Activated CD8-positive, alpha-beta memory T cell treated with anti-CD3 and anti-CD28 coated beads for 36 hours (primary cell): ENCODE measurements around the gene FAM177B. TPM values are rescaled to one million over a fixed set of nuclear protein-coding genes. Genes with fewer than 3 reads are reported as not detected.

ENCODE experiments used
- CTCF ChIA-PET: fragments of 350-600 bp; sonication (Branson Sonifier 250); formaldehyde crosslinking; loops from one replicate; lab custom pipeline; 2021; ENCODE audit warnings: antibody characterized with exemption; lab: Charles Lee
- POLR2A ChIA-PET: fragments of 350-600 bp; sonication (Branson Sonifier 250); formaldehyde crosslinking; loops from one replicate; lab custom pipeline; 2021; ENCODE audit warnings: antibody characterized with exemption; lab: Charles Lee
- total RNA-seq, 2 experiments: library from RNA; stranded (reverse); gene quantifications; one replicate each; pipeline ENCODE4 v1.2.3, GENCODE V29; 2021

Gene FAM177B
- total RNA-seq, 2 experiments from 2014 or later = not detected

GRCh38 chr1:222777977-222778376 is 41.0 kb downstream of the FAM177B start:
- CTCF ChIA-PET = no interaction called here
- POLR2A ChIA-PET = no interaction called here

- ChIA-PET POLR2A (no interaction called here), CTCF (no interaction called here)
These were observed 44.2 kb downstream of the FAM177B start for GRCh38 chr1:222781251-222781650.

GRCh38 chr1:222783051-222783450 is 46.0 kb downstream of the FAM177B start:
- CTCF ChIA-PET = no interaction called here
- POLR2A ChIA-PET = no interaction called here

GRCh38 chr1:222784371-222784770 is 47.4 kb downstream of the FAM177B start:
- CTCF ChIA-PET = no interaction called here
- POLR2A ChIA-PET = no interaction called here

- ChIA-PET CTCF (no interaction called here), POLR2A (no interaction called here)
These were observed 47.9 kb downstream of the FAM177B start for GRCh38 chr1:222784916-222785315.

DNA sequence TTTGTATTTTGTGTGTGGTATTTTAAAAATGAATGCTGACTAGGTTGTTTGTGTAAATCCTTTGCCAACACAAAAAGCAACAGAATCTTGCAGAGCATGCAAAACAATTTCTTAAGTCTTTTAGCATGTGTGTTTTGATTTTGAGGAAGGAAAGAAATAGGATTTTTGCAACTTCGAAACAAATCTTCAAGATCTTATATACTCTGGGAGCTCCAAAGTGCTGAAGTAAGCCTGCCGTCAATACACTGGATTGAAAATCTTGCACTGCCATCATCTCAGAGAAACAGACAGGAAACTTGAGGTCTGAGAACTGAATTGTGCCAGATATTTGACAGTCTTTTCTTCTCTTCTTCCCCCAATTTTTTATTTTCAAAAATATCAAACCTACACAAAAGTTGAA is 48.5 kb downstream of the FAM177B start:
- POLR2A ChIA-PET = interaction anchor here (0.5 kb wide), 1 partner anchor 65 kb away, joined by 3 read pairs; no protein-coding TSS in a partner anchor
- CTCF ChIA-PET = no interaction called here

- ChIA-PET POLR2A (interaction anchor here (0.5 kb wide), 1 partner anchor 65 kb away, joined by 3 read pairs; no protein-coding TSS in a partner anchor), CTCF (no interaction called here)
These were observed 49.1 kb downstream of the FAM177B start for GRCh38 chr1:222786121-222786520.

- ChIA-PET CTCF (interaction anchor here (1.1 kb wide), 1 partner anchor 336 kb away, joined by 3 read pairs; no protein-coding TSS in a partner anchor), POLR2A (no interaction called here)
These were observed 50.7 kb downstream of the FAM177B start for GRCh38 chr1:222787729-222788128.

DNA sequence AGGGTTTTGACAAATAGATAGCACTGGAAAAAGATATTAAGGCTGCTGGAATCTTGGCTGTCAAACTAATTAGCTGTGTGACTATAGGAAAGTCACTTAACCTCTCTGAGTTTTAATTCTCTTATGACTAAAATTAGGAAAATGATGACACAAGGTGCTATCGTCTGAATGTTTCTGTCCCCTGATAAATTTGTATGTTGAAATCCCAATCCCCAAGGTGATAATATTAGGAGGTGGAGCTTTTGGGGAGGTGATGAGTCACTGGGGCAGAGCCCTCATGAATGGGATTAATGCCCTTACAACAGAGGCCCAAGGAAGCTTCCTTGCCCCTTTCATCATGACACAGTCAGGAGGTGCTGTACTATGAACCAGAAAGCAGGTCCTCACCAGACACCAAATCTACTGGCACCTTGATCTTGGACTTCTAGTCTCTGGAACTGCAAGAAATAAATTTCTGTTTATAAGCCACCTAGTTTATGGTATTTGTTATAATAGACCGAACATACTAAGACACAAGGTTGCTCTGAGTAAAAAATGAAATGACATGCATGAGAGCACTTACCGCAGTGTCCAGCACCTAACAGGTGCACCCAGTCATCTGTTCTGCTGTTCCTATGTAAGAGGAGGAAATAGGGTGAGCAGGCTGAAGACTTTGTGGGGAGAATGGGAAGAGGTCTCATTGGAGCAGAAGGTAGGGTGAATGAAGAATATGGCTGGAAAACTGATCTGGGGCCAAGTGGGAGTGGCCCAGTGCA is 51.6 kb downstream of the FAM177B start:
- ChIA-PET POLR2A (no interaction called here), CTCF (no interaction called here)

- CTCF ChIA-PET = interaction anchor here (0.6 kb wide), 1 partner anchor 288 kb away, joined by 3 read pairs; no protein-coding TSS in a partner anchor
These were observed 53.1 kb downstream of the FAM177B start for GRCh38 chr1:222790115-222790514.

GRCh38 chr1:222790520-222790919 is 53.5 kb downstream of the FAM177B start:
- ChIA-PET CTCF (interaction anchor here (0.6 kb wide), 1 partner anchor 288 kb away, joined by 3 read pairs; no protein-coding TSS in a partner anchor), POLR2A (no interaction called here)

More at GRCh38 chr1:222790115-222790514, 53.1 kb downstream of the FAM177B start:
- POLR2A ChIA-PET = no interaction called here

- ChIA-PET CTCF (interaction anchor here (0.5 kb wide), 1 partner anchor 953 kb away, joined by 4 read pairs; no protein-coding TSS in a partner anchor), POLR2A (no interaction called here)
These were observed 54.2 kb downstream of the FAM177B start for GRCh38 chr1:222791006-222791710.

GRCh38 chr1:222792744-222793143 is 55.7 kb downstream of the FAM177B start:
- POLR2A ChIA-PET = no interaction called here

GRCh38 chr1:222794656-222795474 is 57.9 kb downstream of the FAM177B start:
- POLR2A ChIA-PET = no interaction called here
- CTCF ChIA-PET = interaction anchor here (1.3 kb wide), 1 partner anchor 329 kb away, joined by 4 read pairs; no protein-coding TSS in a partner anchor

More at GRCh38 chr1:222792744-222793143, 55.7 kb downstream of the FAM177B start:
- CTCF ChIA-PET = interaction anchor here (0.8 to 1.2 kb wide), 3 partner anchors 48 to 331 kb away, joined by 3 to 4 read pairs (median 3); no protein-coding TSS in a partner anchor

GRCh38 chr1:222798116-222798515 is 61.1 kb downstream of the FAM177B start:
- CTCF ChIA-PET = interaction anchor here (0.6 to 1.3 kb wide), 3 partner anchors 22 to 325 kb away, joined by 3 to 5 read pairs (median 3); no protein-coding TSS in a partner anchor
- POLR2A ChIA-PET = interaction anchor here (0.6 kb wide), 1 partner anchor 84 kb away, joined by 3 read pairs; no protein-coding TSS in a partner anchor

DNA sequence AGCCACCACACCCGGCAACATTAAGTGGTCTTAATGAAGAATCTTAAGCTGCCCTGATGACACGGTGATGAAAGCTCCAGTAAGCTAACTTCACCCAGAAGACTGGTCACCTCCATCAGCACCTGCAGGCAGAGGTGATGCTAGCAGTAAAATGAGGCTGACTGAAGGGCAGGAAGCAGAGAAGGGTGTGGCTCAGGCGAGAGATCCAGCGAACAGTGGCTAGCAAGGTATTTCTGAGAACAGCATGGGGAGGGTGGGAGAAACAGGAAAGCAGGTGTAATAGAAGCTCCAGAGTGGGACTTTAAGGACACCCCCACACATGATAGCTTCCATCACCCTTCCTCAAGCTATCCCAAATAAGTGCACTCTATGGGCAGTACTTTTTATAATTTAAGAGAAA is 62.0 kb downstream of the FAM177B start:
- POLR2A ChIA-PET = no interaction called here
- CTCF ChIA-PET = no interaction called here
